GM18511 (cell line): ENCODE data around the gene OR9A4.
"Not testable (repeated sequence)": the region's sequence is repeated elsewhere in the genome, so short reads cannot be mapped to it uniquely, and the experiment has no call there.

Experiments used
- ATAC-seq: cut with Tn5 transposase; IDR thresholded peaks from one replicate; pipeline ENCODE4 v1.9.1; 2021; ENCODE audit warnings: mild to moderate bottlenecking, moderate library complexity; ENCODE audit not compliant: unreplicated experiment

OR9A4 gene

GRCh38 chr7:141916099-141916498, at the start of gene OR9A4:
TSS of gene OR9A4 (plus strand) at chr7:141916399. CDS start at chr7:141918876, 2,477 bp downstream.
- ATAC-seq: no peak

GRCh38 chr7:141866974-141867373, 49.2 kb upstream of the OR9A4 start:
- ATAC-seq: no peak

GRCh38 chr7:141872931-141873330, 43.3 kb upstream of the OR9A4 start:
- ATAC-seq: no peak

GRCh38 chr7:141874787-141875186, 41.4 kb upstream of the OR9A4 start:
- no peak for ATAC-seq

GRCh38 chr7:141875453-141875852, 40.7 kb upstream of the OR9A4 start:
- ATAC-seq: no peak

- ATAC-seq: no peak
Observed at GRCh38 chr7:141876371-141876770, 39.8 kb upstream of the OR9A4 start.

- ATAC-seq: no peak
Observed at GRCh38 chr7:141877365-141877764, 38.8 kb upstream of the OR9A4 start.

- ATAC-seq: no peak
Observed at GRCh38 chr7:141880960-141881359, 35.2 kb upstream of the OR9A4 start.

- ATAC-seq: peak; percentile 88
Observed at GRCh38 chr7:141884539-141885225, 31.5 kb upstream of the OR9A4 start.

- no peak for ATAC-seq
Observed at GRCh38 chr7:141889321-141889720, 26.9 kb upstream of the OR9A4 start.

GRCh38 chr7:141891336-141891735, 24.9 kb upstream of the OR9A4 start:
- ATAC-seq: no peak

- not testable (repeated sequence) for ATAC-seq
Observed at GRCh38 chr7:141899366-141899765, 16.8 kb upstream of the OR9A4 start.

GRCh38 chr7:141906285-141906684, 9.9 kb upstream of the OR9A4 start:
- no peak for ATAC-seq

GRCh38 chr7:141911391-141911790, 4.8 kb upstream of the OR9A4 start:
- ATAC-seq: no peak

GRCh38 chr7:141915565-141915964, 634 bp upstream of the OR9A4 start:
- peak; percentile 56 for ATAC-seq

GRCh38 chr7:141920281-141920680, 4.1 kb downstream of the OR9A4 start:
- ATAC-seq: no peak

- no peak for ATAC-seq
Observed at GRCh38 chr7:141928146-141928844, 12.1 kb downstream of the OR9A4 start.

- no peak for ATAC-seq
Observed at GRCh38 chr7:141928845-141929195, 12.6 kb downstream of the OR9A4 start.

GRCh38 chr7:141930211-141930610, 14.0 kb downstream of the OR9A4 start:
- ATAC-seq: no peak

- no peak for ATAC-seq
Observed at GRCh38 chr7:141941075-141941474, 24.9 kb downstream of the OR9A4 start.

- ATAC-seq: no peak
Observed at GRCh38 chr7:141943846-141944245, 27.6 kb downstream of the OR9A4 start.

GRCh38 chr7:141944811-141945210, 28.6 kb downstream of the OR9A4 start:
- ATAC-seq: no peak

GRCh38 chr7:141945356-141945755, 29.2 kb downstream of the OR9A4 start:
- ATAC-seq: no peak
